HG03135 (cell line): ENCODE results near the gene YY1.
"Not testable (repeated sequence)": the region's sequence is repeated elsewhere in the genome, so short reads cannot be mapped to it uniquely, and the experiment has no call there.

Source experiments
- ATAC-seq: cut with Tn5 transposase; IDR thresholded peaks from one replicate; pipeline ENCODE4 v1.9.1; 2021; ENCODE audit warnings: mild to moderate bottlenecking, moderate library complexity; ENCODE audit not compliant: unreplicated experiment

The YY1 gene

DNA sequence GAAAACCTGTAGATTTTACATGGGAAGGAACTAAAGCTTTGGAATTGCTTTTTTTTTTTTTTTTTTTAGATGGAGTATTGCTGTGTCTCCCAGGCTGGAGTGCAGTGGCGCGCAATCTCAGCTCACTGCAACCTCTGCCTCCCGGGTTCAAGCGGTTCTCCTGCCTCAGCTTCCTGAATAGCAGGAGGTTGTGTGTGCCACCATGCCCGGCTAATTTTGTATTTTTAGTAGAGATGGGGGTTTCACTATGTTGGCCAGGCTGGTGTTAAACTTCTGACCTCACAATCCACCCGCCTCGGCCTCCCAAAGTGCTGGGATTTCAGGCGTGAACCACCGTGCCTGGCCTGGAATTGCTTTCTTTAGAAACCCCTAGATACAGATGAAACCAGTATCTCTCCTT, 44.5 kb downstream of the YY1 start:
- not testable (repeated sequence) for ATAC-seq

DNA sequence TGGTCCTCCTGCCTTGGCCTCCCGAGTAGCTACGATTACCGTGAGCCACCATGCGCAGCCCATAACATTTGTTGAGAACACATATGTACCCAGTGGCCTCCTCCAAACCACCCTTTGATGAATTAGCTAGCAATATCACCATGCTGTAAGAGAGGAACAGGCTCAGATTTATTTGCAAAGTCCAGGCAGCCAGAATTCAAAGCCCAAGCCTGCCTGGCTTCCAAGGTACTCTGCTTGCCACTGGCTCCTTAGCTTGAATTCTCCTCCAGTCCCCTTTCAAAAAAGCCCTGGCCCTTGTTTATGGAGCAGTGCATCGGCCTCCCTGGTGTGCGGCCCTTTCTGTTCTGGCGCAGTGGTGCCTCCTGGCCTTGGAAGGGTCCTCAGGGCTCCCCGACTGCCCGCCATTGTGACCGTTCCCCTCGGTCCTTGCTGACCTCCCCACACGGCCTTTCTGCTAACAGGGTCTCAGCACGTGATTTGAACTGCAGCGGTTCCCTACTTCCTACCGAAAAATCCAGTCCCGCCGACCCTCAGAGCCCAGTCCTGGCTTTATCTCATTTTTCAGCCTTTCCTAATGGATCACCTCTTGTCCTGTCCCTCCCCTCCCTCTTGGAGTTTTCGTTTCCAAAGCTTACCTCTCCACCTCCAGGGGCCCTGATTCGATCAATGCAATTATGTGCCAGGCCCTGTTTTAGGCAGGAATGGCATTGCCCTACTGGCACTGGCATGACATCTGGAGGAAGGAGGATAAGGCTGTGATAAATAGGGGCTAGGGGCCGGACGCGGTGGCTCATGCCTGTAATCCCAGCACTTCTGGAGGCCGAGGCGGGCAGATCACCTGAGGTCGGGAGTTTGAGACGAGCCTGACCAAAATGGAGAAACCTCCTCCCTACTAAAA, 45.3 kb downstream of the YY1 start:
- no peak for ATAC-seq

DNA sequence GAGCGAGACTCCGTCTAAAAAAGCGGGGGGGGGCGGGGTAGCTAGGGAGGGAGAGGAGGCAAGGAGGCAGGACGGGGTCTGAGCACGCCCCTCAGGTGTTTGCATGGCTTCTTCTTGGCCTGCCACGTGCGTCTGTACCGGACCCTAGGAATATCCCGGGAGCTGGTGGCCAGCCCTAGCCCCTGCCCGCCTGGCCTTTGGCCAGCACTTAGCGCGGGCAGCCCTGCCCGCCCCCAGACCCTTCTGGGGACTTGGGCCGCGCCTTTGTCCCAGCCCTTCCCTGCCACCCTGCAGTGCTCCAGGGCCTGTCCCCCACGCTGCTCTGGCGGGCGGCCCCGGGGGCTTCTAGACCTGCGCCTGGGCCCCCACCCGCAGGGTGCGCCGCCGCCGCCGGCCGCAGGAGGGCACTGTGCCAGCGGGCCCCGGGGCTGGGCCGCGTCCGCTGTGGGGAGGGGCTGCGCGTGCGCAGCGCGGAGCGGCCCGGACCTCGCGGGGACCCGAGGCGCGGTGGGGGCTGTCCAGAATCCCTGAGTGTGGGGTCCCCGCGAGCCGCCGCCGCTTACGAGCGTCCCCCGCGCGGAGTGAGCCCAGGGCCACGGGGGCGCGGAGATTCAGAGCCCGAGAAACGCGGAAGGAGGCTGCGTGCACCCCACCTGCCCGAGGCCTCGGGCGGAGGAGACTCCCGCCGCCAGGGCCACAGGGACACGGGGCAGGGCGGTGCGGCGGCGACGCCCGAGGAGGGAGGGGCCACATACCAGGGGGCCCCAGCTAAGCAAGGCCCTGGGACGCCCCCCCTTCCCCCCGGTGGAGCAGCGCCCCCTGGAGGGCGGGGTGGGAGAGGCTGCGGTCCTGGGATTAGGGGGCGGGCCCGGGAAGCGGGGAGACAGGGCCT, 46.3 kb downstream of the YY1 start:
- peak; percentile 88 for ATAC-seq

DNA sequence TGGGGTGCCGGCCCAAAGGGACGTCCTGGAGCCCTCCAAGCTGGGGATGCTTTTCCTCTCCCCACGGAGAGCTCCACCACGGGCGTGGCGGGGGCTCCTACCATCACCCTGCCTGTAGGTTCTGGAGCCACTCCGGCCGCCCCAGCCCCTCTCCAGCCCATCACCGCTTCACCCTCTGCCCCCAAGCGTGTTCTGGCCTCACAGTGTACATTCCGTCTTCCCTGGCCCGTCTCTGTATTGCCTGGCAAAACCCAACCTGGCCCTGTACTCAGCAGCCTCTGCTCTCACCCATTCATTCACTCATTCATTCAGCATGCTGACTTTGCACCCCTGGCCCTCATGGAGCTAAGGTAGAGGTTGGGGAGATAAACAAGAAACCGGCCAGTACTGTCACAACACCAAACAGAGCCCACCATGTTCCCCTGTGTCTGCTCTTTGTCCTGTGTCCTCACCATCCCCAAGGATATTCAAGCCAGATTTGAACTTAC, 47.0 kb downstream of the YY1 start:
- ATAC-seq, result no peak

DNA sequence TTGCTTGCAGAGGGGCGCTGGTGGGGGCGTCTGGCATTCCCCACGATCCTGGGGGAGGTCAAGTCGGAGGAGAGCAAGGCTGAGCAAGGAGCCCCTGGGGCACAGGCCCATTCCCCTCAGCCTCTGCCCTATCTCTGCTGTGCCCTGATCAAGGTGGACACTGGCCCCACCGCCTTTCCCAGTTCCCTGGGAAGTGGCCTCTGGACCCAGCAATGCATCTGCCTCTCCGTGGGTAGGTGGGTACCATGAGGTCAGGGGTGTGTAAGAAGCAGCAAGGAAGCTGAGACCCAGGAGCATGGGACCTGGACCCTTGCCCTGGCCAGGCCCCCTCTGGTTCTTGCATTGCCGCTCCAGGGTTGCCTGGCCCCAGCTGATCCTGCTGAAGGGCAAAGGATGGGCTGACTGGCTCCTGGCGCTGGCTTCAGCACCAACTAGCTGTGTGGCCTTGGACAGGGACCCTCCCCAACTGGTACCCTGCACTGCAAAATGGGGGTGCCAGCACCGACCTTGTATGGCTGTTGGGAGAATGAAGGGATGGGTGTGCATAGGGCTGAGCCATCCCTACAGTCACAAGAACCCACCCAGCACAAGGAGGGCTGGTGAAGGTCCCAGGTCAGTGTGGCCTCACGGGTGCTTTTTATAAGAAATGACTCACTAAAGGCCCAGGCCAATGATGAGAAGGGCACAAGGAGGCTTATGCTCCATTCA, 47.7 kb downstream of the YY1 start:
- ATAC-seq, result no peak

DNA sequence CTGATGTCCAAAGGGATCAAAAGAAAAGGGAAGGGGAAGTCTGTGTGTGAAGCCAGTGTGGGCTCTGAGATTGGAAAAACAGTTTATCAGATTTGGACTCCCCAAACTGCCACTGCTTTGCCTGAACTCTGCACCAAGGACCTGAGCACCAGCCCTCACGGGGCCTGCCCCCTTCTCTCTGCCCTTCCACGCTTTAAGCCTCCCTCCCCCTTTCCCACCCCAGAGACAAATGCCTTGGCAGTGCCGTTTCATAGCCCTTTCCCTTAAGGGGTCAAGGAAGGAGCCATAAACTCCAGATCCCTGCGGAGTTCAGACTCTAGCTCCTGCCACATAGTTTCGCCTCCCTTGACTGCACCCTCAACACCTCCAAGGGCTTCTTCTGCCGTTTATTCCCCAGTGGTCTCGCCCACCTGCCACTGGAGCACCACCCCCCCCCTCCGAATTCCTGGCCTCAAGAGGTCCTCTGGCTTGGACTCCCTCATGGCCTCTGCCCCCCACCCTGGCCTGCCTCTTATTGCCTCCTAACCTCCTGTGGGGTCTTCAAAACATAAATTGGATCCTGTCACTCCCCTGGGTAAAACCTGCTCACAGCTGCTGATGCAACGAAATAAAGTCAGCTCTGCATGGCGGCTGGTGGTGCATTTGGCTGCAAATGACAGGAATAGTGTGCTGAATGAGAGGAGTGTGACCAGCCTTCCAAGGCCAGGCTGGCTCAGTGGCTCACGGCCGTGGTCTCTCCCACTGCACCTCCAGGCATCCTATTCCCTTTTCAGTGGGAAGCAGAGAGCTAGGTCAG, 48.5 kb downstream of the YY1 start:
- ATAC-seq, result no peak

DNA sequence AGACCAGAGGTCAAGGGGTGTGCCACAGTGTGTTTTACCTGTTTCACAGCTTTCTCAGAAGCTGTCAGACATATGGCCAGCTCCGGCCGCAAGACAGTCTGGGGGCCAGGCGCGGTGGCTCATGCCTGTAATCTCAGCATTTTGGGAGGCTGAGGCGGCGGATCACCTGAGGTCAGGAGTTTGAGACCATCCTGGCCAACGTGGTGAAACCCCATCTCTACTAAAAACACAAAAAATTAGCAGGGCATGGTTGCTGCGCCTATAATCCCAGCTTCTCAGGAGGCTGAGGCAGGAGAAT, 49.0 kb downstream of the YY1 start:
- not testable (repeated sequence) for ATAC-seq

DNA sequence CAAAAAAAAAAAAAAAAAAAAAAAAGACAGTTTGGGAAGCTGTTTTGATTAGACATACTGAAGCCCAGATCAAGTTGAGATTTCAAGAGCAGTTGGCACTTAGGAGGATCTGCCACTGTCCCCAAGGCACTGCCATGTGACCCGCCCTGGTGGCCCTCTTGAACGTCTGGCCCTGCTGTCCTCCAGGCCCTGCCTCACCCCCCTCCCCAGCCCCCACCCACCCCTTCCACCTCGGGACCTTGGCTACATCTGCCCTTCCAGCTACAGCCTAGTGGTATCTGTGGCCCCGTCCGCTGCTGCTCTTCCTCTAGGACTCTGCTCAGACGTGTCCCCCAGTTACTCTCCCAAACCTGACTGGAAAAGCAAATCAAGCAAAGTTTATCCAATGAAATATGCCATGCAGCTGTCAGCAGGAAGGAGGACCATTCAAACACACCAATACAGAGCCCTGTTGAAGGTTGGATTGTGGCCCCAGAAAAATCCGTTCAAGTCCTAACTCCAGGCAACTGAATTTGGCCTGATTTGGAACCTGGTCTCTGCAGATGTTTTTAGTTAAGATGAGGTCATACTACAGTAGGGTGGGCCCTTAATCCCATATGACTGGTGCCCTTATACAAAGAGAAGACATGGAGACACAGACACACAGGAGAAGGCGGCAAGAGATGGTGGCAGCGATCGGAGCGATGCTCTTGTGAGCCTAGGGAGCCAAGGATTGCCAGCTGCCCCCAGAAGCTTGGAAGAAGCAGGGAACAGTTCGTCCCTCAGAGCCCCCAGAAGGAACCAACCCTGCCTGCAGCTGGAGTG, 49.6 kb downstream of the YY1 start:
- ATAC-seq, result no peak

DNA sequence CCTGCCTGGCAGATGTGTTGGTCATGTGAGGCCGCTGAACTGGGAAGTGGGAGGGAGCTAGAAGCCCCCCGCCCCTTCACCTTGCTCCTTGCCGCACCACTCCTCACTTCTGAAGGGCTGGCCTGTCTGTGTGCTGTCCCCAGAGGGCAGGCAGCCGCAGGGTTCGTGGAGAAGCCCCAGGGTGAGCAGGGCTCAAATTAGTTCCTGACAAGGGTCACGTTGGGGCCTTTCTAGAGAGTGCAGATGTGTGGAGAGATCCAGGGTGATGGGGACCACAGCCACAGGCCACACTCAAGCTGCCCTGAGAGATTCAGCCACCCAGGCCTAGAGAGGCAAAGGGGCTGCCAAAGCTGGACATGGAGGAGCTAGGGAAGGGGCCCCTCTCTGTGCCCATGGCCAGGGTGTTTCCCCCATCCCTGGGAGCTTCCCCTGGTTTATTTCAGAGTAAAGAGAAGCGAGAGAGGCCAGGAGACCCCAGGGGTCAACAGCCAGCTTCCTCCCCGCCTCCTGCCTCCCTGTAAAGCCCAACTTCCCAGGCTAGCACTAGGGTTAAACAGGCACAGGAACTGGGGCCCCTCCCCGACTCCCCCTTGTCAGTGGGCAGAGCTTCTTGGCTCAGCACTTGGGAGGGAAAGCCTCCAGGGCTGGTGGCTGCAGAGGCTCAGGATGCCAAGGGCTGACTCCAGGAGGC, 51.1 kb downstream of the YY1 start:
- no peak for ATAC-seq

DNA sequence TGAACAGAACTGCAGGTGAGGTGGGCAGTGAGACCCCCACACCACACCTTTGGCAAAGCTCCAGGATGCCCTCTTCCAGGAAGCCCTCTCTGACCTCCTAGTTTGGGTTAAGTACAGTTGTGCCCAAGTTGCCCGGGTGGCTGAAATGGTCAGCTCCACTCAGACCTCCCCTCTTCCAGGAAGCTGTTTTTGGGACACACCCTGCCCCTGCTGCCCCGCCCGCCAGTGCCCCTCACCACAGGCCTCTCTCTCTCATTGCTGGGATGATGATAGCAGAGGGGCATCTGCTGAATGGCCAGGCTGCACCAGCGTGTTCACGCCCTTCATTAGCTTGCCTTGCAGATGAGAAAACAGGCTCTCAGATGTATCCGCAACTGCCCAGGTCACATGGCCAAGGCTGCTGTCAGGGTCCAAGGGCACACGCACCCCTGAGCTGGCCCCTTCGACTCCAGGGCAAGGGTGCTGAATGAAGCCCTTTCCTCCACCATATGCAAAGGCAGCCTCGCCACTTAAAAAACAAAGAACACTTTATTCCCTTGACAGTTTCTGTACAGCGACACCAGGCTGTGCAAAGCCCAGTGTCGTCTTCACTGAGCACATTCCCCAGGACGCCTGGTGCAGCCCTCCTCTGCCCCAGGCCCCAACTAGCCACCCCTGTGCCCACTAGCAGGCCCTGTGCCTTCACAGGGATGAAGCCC, 51.8 kb downstream of the YY1 start:
- ATAC-seq, result no peak

DNA sequence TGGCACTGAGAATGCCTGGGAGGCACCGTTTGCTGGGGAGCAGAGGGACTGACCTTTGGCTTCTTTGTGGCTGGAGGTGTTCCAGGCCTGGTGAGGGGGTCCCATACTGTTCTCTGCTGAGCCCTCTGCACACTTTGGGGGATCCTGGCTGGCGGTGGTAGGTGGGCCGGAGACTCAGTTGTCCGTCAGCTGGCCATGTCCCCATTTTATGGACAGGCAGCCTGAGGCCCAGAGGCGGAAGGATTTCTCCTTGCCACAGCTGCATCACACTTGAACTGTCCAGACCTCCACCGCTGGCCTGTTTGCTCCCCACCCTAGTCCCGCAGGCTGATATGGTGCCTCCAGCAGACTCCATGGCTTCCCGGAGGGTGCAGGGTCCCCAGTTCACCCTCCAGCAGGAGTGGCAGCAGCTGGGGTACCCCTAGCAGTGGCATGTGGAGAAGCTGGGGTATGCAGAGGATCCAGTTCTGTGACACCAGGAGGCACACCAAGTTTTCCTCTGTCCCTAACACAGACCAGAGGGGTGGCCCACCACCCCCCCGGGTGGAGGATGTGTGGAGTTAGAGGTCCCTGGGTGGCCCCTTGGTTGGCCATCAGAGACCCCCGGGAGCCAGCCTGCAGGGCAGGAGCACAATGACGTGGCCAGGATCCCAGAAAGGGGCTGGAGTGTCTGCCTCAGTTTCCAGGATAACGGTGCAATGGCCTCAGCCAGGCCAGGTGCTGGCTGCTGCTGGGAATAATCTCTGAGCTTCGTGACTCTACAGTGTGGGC, 52.5 kb downstream of the YY1 start:
- ATAC-seq, result no peak

DNA sequence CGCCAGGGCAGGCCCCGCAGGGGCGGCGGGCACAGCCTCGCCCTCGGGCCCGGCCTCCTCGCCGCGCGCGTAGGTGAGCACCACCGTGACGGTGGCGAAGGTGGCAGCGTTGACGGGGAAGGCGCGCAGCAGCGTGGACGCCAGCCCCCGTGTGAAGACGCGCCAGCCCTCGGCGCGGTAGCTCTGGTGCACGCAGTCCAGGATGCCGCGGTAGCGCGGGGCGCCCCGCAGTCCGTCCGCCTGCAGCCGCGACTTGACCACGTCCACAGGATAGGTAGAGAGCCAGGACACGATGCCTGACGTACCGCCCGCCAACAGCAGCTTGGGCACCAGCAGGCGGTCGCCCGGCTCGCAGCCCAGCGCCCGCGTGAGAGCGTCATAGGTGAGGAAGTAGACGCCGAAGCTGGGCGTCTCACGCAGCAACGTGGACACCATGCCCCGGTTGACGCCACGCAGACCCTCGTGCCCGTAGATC, 53.4 kb downstream of the YY1 start:
- no peak for ATAC-seq

DNA sequence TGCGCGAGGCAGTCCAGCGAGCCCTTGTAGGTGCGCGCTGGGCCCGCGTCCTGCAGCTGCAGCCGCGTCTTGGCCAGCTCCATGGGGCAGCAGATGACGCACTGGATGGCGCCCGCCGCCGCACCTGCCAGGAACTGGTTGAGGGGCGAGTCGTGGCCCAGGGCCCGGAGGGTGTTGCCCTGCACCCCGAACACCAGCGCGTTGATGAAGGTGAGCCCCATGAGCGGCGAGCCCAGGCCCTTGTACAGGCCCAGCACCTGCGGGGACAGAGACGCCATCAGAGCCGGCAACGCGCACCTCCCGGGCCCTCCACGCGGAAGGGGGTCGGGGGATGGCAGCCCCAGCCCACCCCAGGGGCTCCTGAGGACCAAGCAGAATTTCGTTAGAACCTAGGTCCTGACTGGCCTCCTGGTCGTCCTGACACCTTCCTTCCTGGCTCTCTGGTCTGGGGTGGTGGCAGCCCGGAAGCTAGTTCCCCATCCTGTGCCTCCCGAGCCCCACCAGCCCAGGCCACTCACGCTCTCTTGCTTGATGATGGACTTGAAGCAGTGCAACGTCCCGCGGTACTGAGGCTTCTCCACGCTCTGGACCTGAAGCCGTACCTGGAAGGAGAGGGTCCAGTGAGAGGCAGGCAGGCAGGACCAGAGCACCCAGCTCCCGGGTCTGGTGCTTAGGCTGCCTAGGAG, 54.0 kb downstream of the YY1 start:
- ATAC-seq, result no peak

DNA sequence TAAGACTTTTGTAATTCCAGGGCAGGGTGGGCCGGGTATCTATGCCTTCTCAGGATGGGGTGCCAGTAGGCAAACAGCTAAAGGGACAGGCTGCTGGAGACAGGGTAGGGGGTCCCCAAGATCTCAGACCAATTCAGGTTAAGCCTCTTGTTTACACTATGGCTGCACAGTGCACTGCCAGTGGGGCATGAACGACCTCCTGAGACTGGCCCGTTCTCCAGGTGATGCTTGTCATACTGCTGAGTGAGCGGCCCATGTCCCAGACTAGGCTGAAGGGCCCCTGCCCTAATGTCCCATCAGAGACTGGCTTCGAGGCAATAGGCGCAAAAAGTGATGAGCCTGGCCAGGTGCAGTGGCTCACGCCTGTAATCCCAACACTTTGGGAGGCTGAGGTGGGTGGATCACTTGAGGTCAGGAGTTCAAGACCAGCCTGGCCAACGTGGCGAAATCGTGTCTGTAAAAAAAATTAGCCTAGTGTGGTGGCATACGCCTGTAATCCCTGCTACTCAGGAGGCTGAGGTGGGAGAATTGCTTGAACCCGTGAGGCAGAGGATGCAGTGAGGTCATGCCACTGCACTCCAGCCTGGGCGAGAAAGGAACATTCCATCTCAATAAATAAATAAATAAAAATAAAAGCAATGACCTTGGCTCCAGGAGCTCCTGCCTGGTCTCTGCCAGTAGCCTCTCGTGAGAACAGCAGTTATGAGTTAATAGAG, 54.7 kb downstream of the YY1 start:
- no peak for ATAC-seq

DNA sequence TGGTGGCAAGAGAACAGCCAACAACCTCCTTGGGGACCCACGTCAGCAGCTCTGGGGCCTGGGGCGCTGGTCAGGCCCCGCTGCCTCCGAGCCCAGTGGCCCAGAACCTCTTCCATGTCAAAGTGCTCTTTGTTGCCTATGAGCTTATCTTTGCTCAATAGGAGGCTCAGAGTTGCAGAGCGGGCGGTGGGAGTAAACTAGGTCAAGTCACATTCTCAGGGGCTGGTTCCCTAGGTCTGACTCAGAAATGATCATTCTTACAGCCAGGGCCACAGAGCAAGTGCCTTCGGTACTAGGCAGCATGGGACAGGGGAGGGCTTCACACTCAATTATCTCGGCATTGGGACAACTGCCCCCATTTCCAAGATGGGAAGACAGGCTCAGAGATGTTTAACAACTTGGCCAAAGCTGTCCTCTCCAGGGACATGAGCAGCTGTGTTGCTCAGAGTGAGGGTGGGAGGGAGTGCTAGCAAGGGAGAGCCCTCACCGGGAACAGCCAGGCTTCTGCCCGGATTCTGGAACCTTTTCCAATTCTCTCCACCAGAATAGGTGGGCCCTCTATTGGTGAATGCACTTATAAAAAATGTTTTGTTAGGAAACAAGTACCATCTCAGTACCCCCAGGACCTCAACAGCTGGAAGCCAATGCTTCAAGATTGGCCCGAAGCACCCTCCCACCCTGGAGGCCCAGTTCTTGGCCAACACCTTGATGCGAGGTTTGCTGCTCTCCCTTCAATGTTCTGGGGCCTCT, 55.4 kb downstream of the YY1 start:
- no peak for ATAC-seq

DNA sequence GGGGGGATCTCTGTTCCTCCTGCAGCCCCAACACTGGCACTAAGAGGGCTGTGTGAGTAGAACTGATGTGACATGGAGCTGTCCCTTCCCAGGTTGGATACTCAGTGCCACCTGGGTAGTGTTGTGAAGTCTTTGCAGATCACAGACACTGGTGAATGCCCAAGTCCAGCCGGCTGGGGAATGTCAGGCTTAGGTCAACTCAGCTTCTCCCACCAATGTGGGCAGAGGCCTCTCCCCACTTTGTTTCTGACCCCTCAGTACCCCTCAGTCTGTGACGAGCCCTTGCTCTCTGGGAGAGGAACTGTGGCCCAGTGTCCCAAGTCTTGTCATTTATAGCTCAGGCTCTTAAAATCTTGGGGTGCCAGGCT, 56.0 kb downstream of the YY1 start:
- ATAC-seq, result no peak
